ENCODE results near the gene SIPA1L2.

Gene SIPA1L2

GRCh38 chr1:232630047-232630893 is at the start of gene SIPA1L2:
Gene SIPA1L2, minus strand, starts transcription at chr1:232630133. Its CDS starts 114,794 bp downstream, at chr1:232515339.
- TF ChIP-seq CTCF (conservative IDR thresholded peaks at IDR 0.05; ENCODE audit: low read depth, low read length) = peak; percentile 69
- peak within 1 kb of the TSS; percentile 69 for H3K4me3 ChIP-seq (ENCODE audit: low read depth, low read length)
- DNase-seq (ENCODE audit: low read depth) = peak; percentile 92

GRCh38 chr1:232678185-232678886 is 48.4 kb upstream of the SIPA1L2 start:
- no peak for DNase-seq (ENCODE audit: low read depth)
- TF ChIP-seq CTCF (conservative IDR thresholded peaks at IDR 0.05; ENCODE audit: low read depth, low read length) = no peak
- no peak overlapping the region for H3K4me3 ChIP-seq (ENCODE audit: low read depth, low read length)

- DNase-seq (ENCODE audit: low read depth) = no peak
- no peak overlapping the region for H3K4me3 ChIP-seq (ENCODE audit: low read depth, low read length)
- no peak for TF ChIP-seq CTCF (conservative IDR thresholded peaks at IDR 0.05; ENCODE audit: low read depth, low read length)
Observed at GRCh38 chr1:232676307-232676706, 46.4 kb upstream of the SIPA1L2 start.

GRCh38 chr1:232675898-232676297 is 46.0 kb upstream of the SIPA1L2 start:
- DNase-seq (ENCODE audit: low read depth) = no peak
- no peak for TF ChIP-seq CTCF (conservative IDR thresholded peaks at IDR 0.05; ENCODE audit: low read depth, low read length)
- no peak overlapping the region for H3K4me3 ChIP-seq (ENCODE audit: low read depth, low read length)

DNA sequence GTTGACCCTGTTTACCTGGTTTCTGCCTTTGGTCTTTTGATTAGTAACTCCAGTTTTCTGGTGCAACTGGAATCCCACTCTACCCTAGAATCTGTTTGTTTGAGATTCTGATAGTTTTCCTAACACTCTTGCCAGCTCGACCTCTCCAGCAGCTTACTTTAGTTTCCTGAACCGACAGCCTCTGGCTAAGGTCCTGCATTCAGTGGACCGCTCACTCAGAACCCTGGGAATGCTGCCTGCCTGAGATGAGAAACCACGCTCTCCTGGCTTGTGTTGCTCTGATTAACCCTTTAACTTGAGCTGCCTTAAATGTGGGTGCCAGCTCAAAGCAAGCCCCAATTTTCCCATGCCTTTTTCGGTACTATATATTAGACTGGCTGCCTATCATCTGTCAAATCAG is 45.3 kb upstream of the SIPA1L2 start:
- no peak overlapping the region for H3K4me3 ChIP-seq (ENCODE audit: low read depth, low read length)
- no peak for TF ChIP-seq CTCF (conservative IDR thresholded peaks at IDR 0.05; ENCODE audit: low read depth, low read length)
- no peak for DNase-seq (ENCODE audit: low read depth)

GRCh38 chr1:232673256-232673655 is 43.3 kb upstream of the SIPA1L2 start:
- DNase-seq (ENCODE audit: low read depth) = no peak
- no peak for TF ChIP-seq CTCF (conservative IDR thresholded peaks at IDR 0.05; ENCODE audit: low read depth, low read length)

More at GRCh38 chr1:232673256-232673655, 43.3 kb upstream of the SIPA1L2 start:
- no peak overlapping the region for H3K4me3 ChIP-seq (ENCODE audit: low read depth, low read length)

Data from choroid plexus epithelial cell (primary cell).